Astrocyte (in vitro differentiated cells and primary cell): ENCODE measurements around the gene RNASE9. TPM values are rescaled to one million over a fixed set of nuclear protein-coding genes. Genes with fewer than 3 reads are reported as not detected.

Experiments
- DNase-seq: peaks from one replicate; pipeline ENCODE4 v3.0.0-alpha.2; 2010; ENCODE audit warnings: low read depth
- FAIRE-seq: peaks from 2 replicates; lab custom pipeline; 2011; peaks lifted over from hg19 to GRCh38; lab: Jason Lieb, UNC
- H2AFZ ChIP-seq: 2 replicates; pipeline ENCODE4 v1.6.0; 2012; ENCODE audit warnings: low read depth, low read length, inconsistent platforms
- H3K27ac ChIP-seq: 2 replicates; pipeline ENCODE4 v1.5.1; 2011; ENCODE audit warnings: low read depth, low read length, inconsistent platforms
- H3K27me3 ChIP-seq: 2 replicates; pipeline ENCODE4 v1.6.0; 2011; ENCODE audit warnings: low read length, inconsistent platforms; ENCODE audit not compliant: insufficient read depth
- H3K36me3 ChIP-seq: 2 replicates; pipeline ENCODE4 v1.5.1; 2011; ENCODE audit warnings: low read length, inconsistent platforms; ENCODE audit not compliant: insufficient read depth
- H3K4me1 ChIP-seq: 2 replicates; pipeline ENCODE4 v1.5.1; 2011; ENCODE audit warnings: low read length, inconsistent platforms; ENCODE audit not compliant: insufficient read depth
- H3K4me2 ChIP-seq: 2 replicates; pipeline ENCODE4 v1.6.0; 2012; ENCODE audit warnings: low read length, inconsistent platforms
- H3K4me3 ChIP-seq: 2 replicates; pipeline ENCODE4 v1.5.1; 2011; ENCODE audit warnings: low read depth, mild to moderate bottlenecking, low read length, inconsistent platforms; ENCODE audit not compliant: insufficient read depth
- H3K79me2 ChIP-seq: 2 replicates; pipeline ENCODE4 v1.6.0; 2012; ENCODE audit warnings: mild to moderate bottlenecking, low read length, inconsistent platforms; ENCODE audit not compliant: insufficient read depth
- H3K9ac ChIP-seq: 2 replicates; pipeline ENCODE4 v1.6.0; 2012; ENCODE audit warnings: mild to moderate bottlenecking, low read length, inconsistent platforms
- H3K9me3 ChIP-seq: 2 replicates; pipeline ENCODE4 v1.5.1; 2012; ENCODE audit warnings: low read depth, mild to moderate bottlenecking, low read length, inconsistent platforms; ENCODE audit not compliant: insufficient read depth
- H4K20me1 ChIP-seq: 2 replicates; pipeline ENCODE4 v1.6.0; 2012; ENCODE audit warnings: low read length, inconsistent platforms; ENCODE audit not compliant: insufficient read depth
- H3K27ac Mint-ChIP-seq: one replicate; pipeline ENCODE4 v1.8.0; 2021; ENCODE audit warnings: mild to moderate bottlenecking, mixed read lengths; ENCODE audit not compliant: unreplicated experiment
- H3K27me3 Mint-ChIP-seq: one replicate; pipeline ENCODE4 v1.8.0; 2021; ENCODE audit warnings: low read depth, mixed read lengths; ENCODE audit not compliant: unreplicated experiment
- H3K36me3 Mint-ChIP-seq: one replicate; pipeline ENCODE4 v1.8.0; 2021; ENCODE audit warnings: low read depth, mixed read lengths; ENCODE audit not compliant: unreplicated experiment
- H3K4me1 Mint-ChIP-seq: one replicate; pipeline ENCODE4 v1.8.0; 2021; ENCODE audit warnings: low read depth, mixed read lengths; ENCODE audit not compliant: unreplicated experiment
- H3K4me3 Mint-ChIP-seq: one replicate; pipeline ENCODE4 v1.8.0; 2021; ENCODE audit warnings: mild to moderate bottlenecking, moderate library complexity, mixed read lengths; ENCODE audit not compliant: unreplicated experiment
- H3K9me3 Mint-ChIP-seq: one replicate; pipeline ENCODE4 v1.8.0; 2021; ENCODE audit warnings: mild to moderate bottlenecking, mixed read lengths; ENCODE audit not compliant: unreplicated experiment
- CTCF ChIP-seq: IDR thresholded peaks from 2 replicates; pipeline ENCODE4 v1.5.1; 2011; ENCODE audit warnings: low read depth, mild to moderate bottlenecking, inconsistent platforms, low read length, moderate library complexity; ENCODE audit not compliant: insufficient read depth
- EZH2 ChIP-seq: IDR thresholded peaks from 2 replicates; pipeline ENCODE4 v1.6.1; 2012; ENCODE audit warnings: mild to moderate bottlenecking, low read length, inconsistent platforms; ENCODE audit not compliant: insufficient read depth
- total RNA-seq: library from RNA; stranded (reverse); gene quantifications from 2 replicates; pipeline ENCODE4 v1.2.1, GENCODE V29; 2021

Gene RNASE9
- total RNA-seq, 1 donor from 2014 or later: not detected

- TF ChIP-seq CTCF (no peak), EZH2 (no peak)
- H3K27ac ChIP-seq: no peak overlapping the region
- H3K9me3 Mint-ChIP-seq: no peaks in the 10 kb centered on the region
- H3K36me3 Mint-ChIP-seq: no peaks in the 10 kb centered on the region
- no peak overlapping the region for H3K4me3 ChIP-seq
- FAIRE-seq: no peak
- H3K36me3 ChIP-seq: no peaks in the 10 kb centered on the region
- H2AFZ ChIP-seq: no peak overlapping the region
- no peaks in the 10 kb centered on the region for H4K20me1 ChIP-seq
- no peak overlapping the region for H3K4me3 Mint-ChIP-seq
- H3K27me3 ChIP-seq: no peaks in the 10 kb centered on the region
- H3K4me1 ChIP-seq: no peaks in the 10 kb centered on the region
- no peak for DNase-seq
- H3K4me2 ChIP-seq: no peak overlapping the region
- H3K4me1 Mint-ChIP-seq: peaks cover 11% of the 10 kb centered on the region
- no peak overlapping the region for H3K9ac ChIP-seq
- no peaks in the 10 kb centered on the region for H3K79me2 ChIP-seq
- no peaks in the 10 kb centered on the region for H3K9me3 ChIP-seq
- peaks cover 2% of the 10 kb centered on the region for H3K27me3 Mint-ChIP-seq
- no peak overlapping the region for H3K27ac Mint-ChIP-seq
These were observed 7.8 kb downstream of the RNASE9 start for GRCh38 chr14:20553024-20553423.

- Histone ChIP-seq H3K4me3 (no peak overlapping the region), H3K9ac (no peak overlapping the region), H2AFZ (no peak overlapping the region), H3K4me1 (no peaks in the 10 kb centered on the region), H3K27ac (no peak overlapping the region), H4K20me1 (no peaks in the 10 kb centered on the region), H3K27me3 (no peaks in the 10 kb centered on the region), H3K9me3 (no peaks in the 10 kb centered on the region), H3K79me2 (no peaks in the 10 kb centered on the region), H3K36me3 (no peaks in the 10 kb centered on the region), H3K4me2 (no peak overlapping the region)
- no peaks in the 10 kb centered on the region for H3K36me3 Mint-ChIP-seq
- no peak for FAIRE-seq
- H3K27ac Mint-ChIP-seq: no peak overlapping the region
- TF ChIP-seq EZH2 (no peak), CTCF (no peak)
- no peaks in the 10 kb centered on the region for H3K9me3 Mint-ChIP-seq
- DNase-seq: no peak
- H3K4me1 Mint-ChIP-seq: peaks cover under 1% of the 10 kb centered on the region
- no peak overlapping the region for H3K4me3 Mint-ChIP-seq
- peaks cover 2% of the 10 kb centered on the region for H3K27me3 Mint-ChIP-seq
These were observed 9.2 kb downstream of the RNASE9 start for GRCh38 chr14:20551606-20552005.

GRCh38 chr14:20550926-20551325 lies 9.9 kb downstream of the RNASE9 start:
- peaks cover 2% of the 10 kb centered on the region for H3K27me3 Mint-ChIP-seq
- no peak for FAIRE-seq

More at GRCh38 chr14:20550926-20551325, 9.9 kb downstream of the RNASE9 start:
- Mint-ChIP-seq H3K36me3 (no peaks in the 10 kb centered on the region), H3K9me3 (no peaks in the 10 kb centered on the region), H3K4me1 (no peaks in the 10 kb centered on the region), H3K4me3 (no peak overlapping the region), H3K27ac (no peak overlapping the region)
- no peak overlapping the region for H3K9ac ChIP-seq
- H3K4me3 ChIP-seq: no peak overlapping the region
- H3K4me2 ChIP-seq: no peak overlapping the region
- no peaks in the 10 kb centered on the region for H3K27me3 ChIP-seq
- H3K9me3 ChIP-seq: no peaks in the 10 kb centered on the region
- no peaks in the 10 kb centered on the region for H3K79me2 ChIP-seq
- no peaks in the 10 kb centered on the region for H3K36me3 ChIP-seq
- H3K4me1 ChIP-seq: no peaks in the 10 kb centered on the region
- H4K20me1 ChIP-seq: no peaks in the 10 kb centered on the region
- no peak overlapping the region for H3K27ac ChIP-seq
- no peak overlapping the region for H2AFZ ChIP-seq
- no peak for DNase-seq
- no peak for TF ChIP-seq EZH2
